Left cardiac atrium (tissue), 4 donors: ENCODE results near the gene TADA3. TPM values are rescaled to one million over a fixed set of nuclear protein-coding genes. Genes with fewer than 3 reads are reported as not detected.

Experiments used
- ATAC-seq, 2 donors: fragments of 200-7000 bp; cut with Tn5 transposase; one replicate each; pipeline ENCODE4 v1.9.1; 2020; ENCODE audit warnings: mild to moderate bottlenecking in 2 of 2, moderate library complexity in 2 of 2
- DNase-seq: peaks from one replicate; pipeline ENCODE4 v3.0.0-alpha.2; 2020
- intact Hi-C, 2 donors: fragments of 100-400 bp; cut with DNase I; formaldehyde crosslinking; loops; one replicate each; pipeline versions ENCODE4 v1.14.1 to v1.15.1; 2022 to 2023
- total RNA-seq, 2 donors: library from RNA; stranded (reverse); fragmentation: NEBNext Ultra II Directional; extraction: Animal tissue kit (Norgen Biotek cat#: 25700); gene quantifications; one replicate each; pipeline ENCODE4 v1.2.1, GENCODE V29; 2021
- donor health status: DM: no; HTN: yes; CAD: no.
- donor health status: DM: no; HTN: yes; CAD: no; lungs with severe emphysema.
- donor health status: DM: yes; HTN: yes; CAD: no.
- donor health status: Dilated cardiomyopathy.

TADA3 gene
- total RNA-seq, 2 donors from 2014 or later: 42.0 to 42.7 TPM

GRCh38 chr3:9770276-9770812 lies 21.9 kb downstream of the TADA3 start:
- intact Hi-C loops: no loop called here
- ATAC-seq (peak; percentile 34 to 75), DNase-seq (peak; percentile 91)

- peak; percentile 88 for DNase-seq
- peak; percentile 95 for ATAC-seq
- intact Hi-C loops: no loop called here
These were observed 22.6 kb downstream of the TADA3 start, which contains the start of gene CAMK1 for GRCh38 chr3:9769426-9770275. TSS of gene CAMK1 (minus strand) at chr3:9769947. CDS start at chr3:9767749, 2,198 bp downstream.

- intact Hi-C loops: no loop called here
- ATAC-seq (no peak), DNase-seq (no peak)
These were observed 23.3 kb downstream of the TADA3 start for GRCh38 chr3:9769012-9769411.

GRCh38 chr3:9768141-9768775 lies 24.0 kb downstream of the TADA3 start:
- intact Hi-C loops: no loop called here
- DNase-seq (no peak), ATAC-seq (no peak)

- DNase-seq: peak; percentile 44
- intact Hi-C loops: no loop called here
- ATAC-seq: peak in 1 of 2 donors; percentile 25
These were observed 24.9 kb downstream of the TADA3 start for GRCh38 chr3:9767418-9767817.

- no peak for DNase-seq
- no peak for ATAC-seq
- intact Hi-C loops: no loop called here
These were observed 26.4 kb downstream of the TADA3 start for GRCh38 chr3:9765865-9766264.

GRCh38 chr3:9762871-9763270 lies 29.4 kb downstream of the TADA3 start:
- DNase-seq (no peak), ATAC-seq (no peak)
- intact Hi-C loops: no loop called here

- intact Hi-C loops: no loop called here
- ATAC-seq (no peak), DNase-seq (no peak)
These were observed 30.4 kb downstream of the TADA3 start for GRCh38 chr3:9761919-9762318.

- ATAC-seq (no peak), DNase-seq (no peak)
- intact Hi-C loops: no loop called here
These were observed 31.3 kb downstream of the TADA3 start for GRCh38 chr3:9760779-9761505.

GRCh38 chr3:9757427-9757826 lies 34.8 kb downstream of the TADA3 start:
- no peak for ATAC-seq
- intact Hi-C loops: no loop called here
- no peak for DNase-seq

- DNase-seq (no peak), ATAC-seq (no peak)
- intact Hi-C loops: no loop called here
These were observed 37.6 kb downstream of the TADA3 start for GRCh38 chr3:9754678-9755077.

- no peak for DNase-seq
- ATAC-seq: no peak
- intact Hi-C loops: no loop called here
These were observed 41.5 kb downstream of the TADA3 start for GRCh38 chr3:9750556-9751411.

- ATAC-seq: peak; percentile 98 to 99
- intact Hi-C loops: loop anchor here in 1 of 2 donors (2.0 kb wide), 1 partner anchor 17 kb away; no protein-coding TSS in a partner anchor
- DNase-seq: peak; percentile 98
These were observed 42.4 kb downstream of the TADA3 start, which contains the start of gene OGG1 for GRCh38 chr3:9749645-9750555. TSS of gene OGG1 (plus strand) at chr3:9749952. CDS start at chr3:9750287, 335 bp downstream.

- ATAC-seq: no peak
- intact Hi-C loops: loop anchor here in 1 of 2 donors (2.0 kb wide), 1 partner anchor 16 kb away; no protein-coding TSS in a partner anchor
- DNase-seq: no peak
These were observed 43.0 kb downstream of the TADA3 start for GRCh38 chr3:9749296-9749644.

GRCh38 chr3:9748031-9748430 lies 44.2 kb downstream of the TADA3 start:
- intact Hi-C loops: loop anchor here in 1 of 2 donors (2.0 kb wide), 1 partner anchor 15 kb away; no protein-coding TSS in a partner anchor
- DNase-seq: no peak
- no peak for ATAC-seq

GRCh38 chr3:9747267-9747666 lies 45.0 kb downstream of the TADA3 start:
- ATAC-seq (no peak), DNase-seq (no peak)
- intact Hi-C loops: no loop called here

- no peak for DNase-seq
- no peak for ATAC-seq
- intact Hi-C loops: no loop called here
These were observed 45.9 kb downstream of the TADA3 start for GRCh38 chr3:9746330-9746729.
